NCI-H1436 treated with DMSO at 0.1 percent for 48 hours (cell line): ENCODE results near the gene SOX10.

Experiments used
- DNase-seq: peaks from one replicate; lab custom pipeline; 2025; lab: John Stamatoyannopoulos, UW

Gene SOX10

GRCh38 chr22:38016182-38017151 lies 32.1 kb upstream of the SOX10 start:
- DNase-seq, result no peak

DNA sequence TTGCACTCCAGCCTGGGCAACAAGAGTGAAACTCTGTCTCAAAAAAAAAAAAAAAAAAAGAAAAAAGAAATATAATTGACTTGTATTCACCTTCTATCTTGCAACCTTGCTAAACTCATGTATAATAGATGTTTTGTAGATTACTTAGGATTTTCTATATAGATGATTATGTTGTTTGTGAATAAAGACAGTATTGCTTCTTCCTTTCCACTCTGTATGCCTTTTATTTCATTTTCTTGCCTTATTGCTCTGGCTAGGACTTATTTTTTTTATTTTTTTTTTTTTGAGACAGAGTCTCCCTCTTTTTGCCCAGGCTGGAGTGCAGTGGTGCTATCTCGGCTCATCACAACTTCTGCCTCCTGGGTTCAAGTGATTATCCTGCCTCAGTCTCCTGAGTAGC lies 29.7 kb upstream of the SOX10 start:
- DNase-seq, result no peak

- no peak for DNase-seq
Observed at GRCh38 chr22:38012604-38013072, 28.3 kb upstream of the SOX10 start.

DNA sequence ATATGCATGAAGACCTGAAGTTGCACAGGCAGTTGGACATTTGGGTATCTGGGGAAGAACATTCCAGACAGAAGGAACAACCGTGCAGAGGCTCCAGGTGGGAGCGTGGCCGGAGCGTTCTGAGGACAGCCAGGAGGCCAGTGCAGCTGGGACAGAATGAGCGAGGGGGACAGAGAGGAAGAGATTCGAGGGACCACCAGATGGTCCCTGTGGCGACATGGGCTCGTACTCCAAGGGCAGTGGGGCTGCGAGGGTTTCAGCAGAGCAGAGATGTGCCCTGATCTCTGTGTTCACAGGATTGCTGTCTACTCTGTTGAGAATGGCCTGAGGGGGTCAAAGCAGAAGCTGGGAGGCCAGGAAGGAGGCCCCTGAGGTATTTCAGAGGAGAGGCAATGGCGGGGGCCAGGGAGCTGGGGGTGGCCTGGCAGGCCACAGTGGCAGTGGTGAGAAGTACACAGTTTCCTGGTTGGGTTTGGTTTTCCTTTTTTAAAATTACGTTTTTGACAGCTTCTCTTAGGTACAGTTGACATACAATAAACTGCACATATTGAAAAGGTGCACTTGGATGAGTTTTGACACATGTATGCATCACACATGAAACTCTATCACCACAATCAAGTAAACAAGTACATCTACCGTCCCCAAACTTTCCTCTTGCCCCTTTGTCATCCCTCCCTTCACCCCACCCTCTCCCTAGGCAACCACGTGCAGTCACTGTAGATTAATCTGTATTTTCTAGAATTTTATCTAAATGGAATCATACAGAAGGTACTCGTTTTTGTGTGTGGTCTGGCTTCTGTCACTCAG lies 24.8 kb upstream of the SOX10 start:
- no peak for DNase-seq

GRCh38 chr22:38007330-38007902 lies 23.1 kb upstream of the SOX10 start:
- no peak for DNase-seq

- DNase-seq, result no peak
Observed at GRCh38 chr22:38006906-38007305, 22.6 kb upstream of the SOX10 start.

GRCh38 chr22:38005943-38006342 lies 21.6 kb upstream of the SOX10 start:
- no peak for DNase-seq

DNA sequence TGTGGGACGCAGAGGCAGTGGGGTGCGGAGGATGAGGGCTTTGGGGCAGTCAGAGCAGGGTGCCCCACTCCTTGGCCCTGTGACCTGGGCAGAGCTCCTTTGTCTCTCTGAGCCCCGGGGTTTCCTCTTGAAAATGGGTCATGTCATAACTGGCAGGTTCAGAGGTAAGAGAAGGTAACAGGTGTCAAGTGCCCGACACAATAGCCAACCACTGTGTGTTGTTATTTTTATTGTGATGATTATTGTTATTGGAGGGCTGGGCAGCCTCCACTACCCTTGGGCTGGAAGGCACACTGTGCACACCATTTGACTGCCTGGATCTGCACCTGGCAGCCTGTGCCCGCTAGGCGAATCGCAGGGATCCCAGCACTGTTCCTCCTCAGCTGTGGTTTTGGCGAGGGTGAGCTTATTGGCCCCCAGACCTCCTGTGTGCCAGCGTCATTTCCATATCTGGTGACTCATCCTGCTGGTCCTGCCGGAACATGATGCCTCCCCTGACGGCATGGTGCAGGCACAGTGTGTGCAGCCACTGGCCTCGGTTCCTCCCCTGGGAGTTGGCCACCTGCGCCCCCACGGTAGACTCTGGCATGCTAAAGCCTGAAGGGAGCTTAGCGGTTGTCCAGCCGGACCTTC lies 15.4 kb upstream of the SOX10 start:
- DNase-seq, result peak; percentile 23

DNA sequence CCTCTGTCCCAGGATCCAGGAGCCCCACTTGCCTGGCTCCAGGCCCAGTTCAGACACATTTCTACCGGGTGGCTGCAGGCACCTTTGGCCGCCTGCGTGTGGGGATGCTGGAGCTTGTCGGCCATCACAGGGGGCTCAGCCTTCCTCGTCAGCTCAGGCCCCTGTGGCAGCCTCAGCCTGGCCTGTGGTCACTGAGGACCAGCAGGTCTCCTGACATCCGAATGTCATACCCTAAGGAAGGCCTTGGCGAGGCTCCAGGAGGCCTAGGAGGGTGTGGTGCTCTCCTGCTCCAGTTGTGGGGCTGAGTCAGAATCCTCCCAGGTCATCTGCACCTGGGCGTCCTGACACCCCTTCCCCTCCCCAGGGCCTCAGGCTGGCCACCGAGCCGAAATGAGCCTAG lies 14.9 kb upstream of the SOX10 start:
- DNase-seq, result no peak

GRCh38 chr22:37998543-37998942 lies 14.2 kb upstream of the SOX10 start:
- DNase-seq, result no peak

GRCh38 chr22:37996515-37997246 lies 12.3 kb upstream of the SOX10 start:
- DNase-seq, result no peak

DNA sequence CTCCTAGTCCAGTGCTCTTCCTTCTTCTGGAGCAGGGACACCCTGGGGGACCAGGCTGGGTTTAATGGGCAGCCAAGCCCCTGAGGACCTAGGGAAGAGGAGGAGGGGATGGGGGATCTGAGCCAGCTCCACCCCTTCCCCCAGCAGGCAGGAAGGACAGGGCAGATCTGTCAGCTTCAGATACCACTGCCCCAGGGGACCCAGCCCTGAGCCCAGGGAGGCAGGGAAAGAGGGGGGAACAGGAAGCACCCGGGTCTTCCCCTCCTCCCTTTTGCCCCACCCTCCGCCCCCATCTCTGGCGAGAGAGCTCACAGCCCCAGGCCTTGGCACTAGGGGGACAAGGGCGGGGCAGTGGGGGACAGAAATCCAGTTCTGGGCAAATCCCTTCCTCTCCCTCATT lies 11.7 kb upstream of the SOX10 start:
- no peak for DNase-seq

DNA sequence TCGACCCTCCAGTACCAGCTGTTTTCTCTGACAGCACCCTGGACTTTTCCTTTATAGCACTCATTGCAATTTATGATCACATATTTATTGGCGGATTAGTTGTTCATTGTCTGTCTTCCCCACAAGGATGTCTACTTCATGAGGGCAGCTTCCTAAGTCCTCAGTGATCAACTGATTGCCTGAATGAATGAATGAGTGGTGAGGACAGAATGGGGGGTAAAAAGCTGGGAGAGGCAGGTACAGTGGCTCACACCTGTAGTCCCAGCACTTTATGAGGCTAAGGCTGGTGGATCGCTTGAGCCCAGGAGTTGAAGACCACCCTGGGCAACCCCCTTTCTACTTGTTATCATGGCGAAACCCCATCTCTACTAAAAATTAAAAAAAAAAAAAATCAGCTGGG lies 11.1 kb upstream of the SOX10 start:
- DNase-seq, result no peak

DNA sequence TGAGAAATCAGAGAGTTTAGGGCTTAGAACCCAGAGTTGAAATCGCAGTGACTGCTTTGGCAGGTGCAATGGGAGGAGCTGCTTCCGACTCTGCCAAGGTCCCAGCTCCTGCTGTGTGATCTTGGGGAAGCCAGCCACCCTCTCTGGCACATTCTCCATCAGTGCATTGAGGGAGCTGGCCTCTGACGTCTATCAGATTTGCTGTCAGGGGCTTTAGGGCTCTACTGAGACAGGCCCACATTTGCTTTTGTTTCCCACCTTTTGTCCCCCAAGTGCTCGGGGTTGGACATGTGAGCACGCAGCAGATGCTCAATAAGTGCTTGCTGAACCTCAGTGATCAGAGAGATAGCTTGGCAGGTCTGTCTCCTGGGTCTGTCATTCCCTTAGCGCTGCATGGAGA lies 10.6 kb upstream of the SOX10 start:
- DNase-seq, result no peak

DNA sequence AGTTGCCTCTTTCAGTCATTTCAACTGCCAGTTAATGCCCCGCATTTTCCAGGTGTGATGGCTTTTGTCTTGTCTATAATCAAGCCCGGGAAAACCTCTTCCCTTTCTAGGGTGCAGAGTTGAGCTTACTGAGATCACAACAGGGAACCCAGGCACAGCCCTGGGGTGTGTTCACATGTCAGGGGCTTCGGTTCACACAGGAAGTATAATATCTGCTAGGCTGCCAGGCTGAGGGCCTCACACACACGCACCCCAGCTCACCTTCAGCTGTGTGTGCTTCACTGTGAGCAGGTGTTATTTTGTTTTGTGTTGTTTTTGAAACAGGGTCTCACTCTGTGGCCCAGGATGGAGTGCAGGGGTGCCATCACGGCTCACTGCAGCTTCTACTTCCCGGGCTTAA lies 9.7 kb upstream of the SOX10 start:
- no peak for DNase-seq

DNA sequence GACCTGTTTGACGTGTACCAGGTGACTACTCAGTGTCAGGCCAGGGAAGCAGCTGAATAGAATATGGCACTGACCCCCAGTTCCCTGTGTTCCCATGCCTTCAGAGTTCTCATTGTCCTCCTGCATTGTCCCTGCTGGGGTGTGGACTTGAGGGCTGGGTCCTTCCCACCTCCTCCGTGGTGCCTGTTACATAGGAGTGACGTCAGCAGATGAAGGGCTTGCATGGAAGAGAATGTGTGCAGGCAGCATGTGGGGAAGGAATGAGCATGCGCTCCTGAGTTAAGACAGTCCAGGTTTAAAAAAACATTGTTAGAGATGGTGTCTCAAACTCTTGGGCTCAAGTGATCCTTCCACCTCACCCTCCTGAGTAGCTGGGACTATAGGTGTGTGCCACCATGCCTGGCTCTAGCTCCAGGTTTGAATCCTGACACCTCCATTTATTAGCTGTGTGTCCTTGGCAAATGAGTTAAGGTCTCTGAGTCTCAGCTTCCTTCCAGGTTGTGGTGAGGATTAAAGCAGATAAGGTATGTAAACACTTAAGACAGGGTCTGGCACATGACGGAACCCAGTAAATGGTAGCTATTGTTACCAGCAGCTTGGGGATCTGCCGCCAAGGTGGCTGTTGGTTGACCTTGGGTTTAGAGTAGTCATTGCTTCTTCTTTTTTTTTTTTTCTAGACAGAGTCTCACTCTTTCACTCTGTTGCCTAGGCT lies 7.5 kb upstream of the SOX10 start:
- no peak for DNase-seq

DNA sequence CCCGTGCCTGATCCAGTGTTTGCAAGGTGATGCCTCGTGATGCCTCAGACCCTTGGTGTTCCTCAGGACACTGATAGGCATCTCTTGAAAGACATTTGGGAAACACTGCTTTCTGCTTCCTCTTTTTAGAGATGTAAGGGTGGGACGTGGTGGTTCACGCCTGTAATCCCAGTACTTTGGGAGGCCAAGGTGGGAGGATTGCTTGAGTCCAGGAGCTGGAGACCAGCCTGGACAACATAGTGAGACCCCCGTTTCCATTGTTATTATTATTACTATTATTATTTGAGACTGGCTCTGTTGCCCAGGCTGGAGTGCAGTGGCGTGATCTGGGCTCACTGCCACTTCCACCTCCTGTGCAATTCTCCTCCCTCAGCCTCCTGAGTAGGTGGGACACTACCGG lies 6.5 kb upstream of the SOX10 start:
- DNase-seq, result no peak

GRCh38 chr22:37990301-37990700 lies 5.9 kb upstream of the SOX10 start:
- no peak for DNase-seq

DNA sequence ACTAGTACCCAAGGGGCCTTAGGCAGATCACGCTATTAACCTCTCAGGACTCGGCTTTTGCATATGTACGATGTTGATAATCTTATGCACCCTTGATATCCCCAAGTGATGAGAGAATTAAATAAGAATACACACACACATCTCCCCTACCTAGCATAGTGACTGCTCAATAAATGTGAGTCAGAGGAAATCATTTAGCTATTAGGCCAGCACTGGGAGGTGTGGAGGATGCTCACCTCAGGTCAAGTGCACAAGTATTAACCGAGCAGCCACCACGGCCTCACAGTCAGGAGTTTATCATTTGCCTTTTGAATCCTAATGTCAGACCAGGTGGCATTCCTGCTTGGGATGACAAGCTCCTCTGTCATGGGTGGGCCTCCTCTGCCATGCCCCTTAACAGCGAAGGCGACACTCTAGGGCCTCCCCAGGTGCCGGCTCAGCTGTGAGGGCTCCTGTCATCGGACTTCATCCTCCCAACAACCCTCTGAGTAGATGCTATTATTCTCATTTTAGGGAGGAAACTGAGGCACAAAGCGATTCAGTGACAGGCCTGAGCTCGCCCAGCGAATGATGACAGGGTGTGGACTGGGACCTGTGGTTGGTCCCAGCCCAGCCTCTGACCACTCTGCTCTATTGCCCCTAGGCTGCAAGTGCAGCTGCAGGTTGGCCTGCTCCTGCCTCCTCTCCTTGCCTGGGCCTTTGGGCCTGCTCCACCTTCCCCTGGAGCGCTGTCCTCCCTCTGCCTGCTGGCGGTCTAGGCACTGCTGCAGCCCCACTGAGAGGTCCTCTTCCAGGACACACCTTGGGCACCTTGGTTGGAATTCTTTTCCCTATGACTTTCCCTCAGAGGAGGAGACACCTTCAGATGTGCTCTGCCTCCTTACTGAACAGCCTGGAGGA lies 5.0 kb upstream of the SOX10 start:
- no peak for DNase-seq

DNA sequence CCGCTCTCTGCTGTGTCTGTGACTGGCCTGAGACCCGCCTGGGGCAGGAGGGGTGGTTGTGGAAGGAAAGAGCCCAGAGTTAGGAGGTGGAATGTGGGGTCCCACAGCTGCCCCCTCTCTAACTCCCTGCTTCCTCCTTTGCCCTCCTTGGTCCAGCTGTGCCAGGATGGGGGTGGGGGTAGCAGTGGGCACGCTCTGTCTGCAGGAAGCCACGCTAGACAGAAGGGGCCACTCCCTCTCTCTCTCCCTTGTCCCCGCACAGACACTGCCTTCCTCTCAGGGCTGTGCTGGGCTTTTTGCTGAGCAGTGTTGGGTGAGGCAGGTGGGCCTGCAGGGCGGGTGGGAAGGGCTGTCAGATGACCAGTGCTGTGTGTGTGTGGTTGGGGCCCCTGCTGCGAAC lies 2.0 kb upstream of the SOX10 start:
- no peak for DNase-seq
